Epithelial cell of proximal tubule (primary cell): ENCODE results near the gene AMPH. TPM values are rescaled to one million over a fixed set of nuclear protein-coding genes. Genes with fewer than 3 reads are reported as not detected.

ENCODE experiments used
- DNase-seq: peaks from one replicate; pipeline ENCODE4 v3.0.0-alpha.2; 2011; ENCODE audit warnings: low read depth
- H3K4me3 ChIP-seq: 2 replicates; pipeline ENCODE4 v1.5.1; 2011; ENCODE audit warnings: low read depth, mild to moderate bottlenecking, low read length
- CTCF ChIP-seq: conservative IDR thresholded peaks from 2 replicates; pipeline ENCODE4 v1.5.1; 2012; ENCODE audit warnings: low read depth, mild to moderate bottlenecking, low read length
- total RNA-seq: library from RNA; depleted of rRNA; stranded (reverse); fragments of >200 nt; gene quantifications from 2 replicates; pipeline ENCODE4 v1.2.3, GENCODE V29; 2015

The AMPH gene
- total RNA-seq, 1 donor from 2014 or later, result 0.06 TPM

GRCh38 chr7:38393874-38394273, 237.3 kb downstream of the AMPH start:
- TF ChIP-seq CTCF, result no peak
- no peak for DNase-seq
- no peak overlapping the region for H3K4me3 ChIP-seq

- no peak for DNase-seq
- TF ChIP-seq CTCF, result no peak
Observed at GRCh38 chr7:38391751-38392150, 239.4 kb downstream of the AMPH start.

GRCh38 chr7:38385682-38386081, 245.5 kb downstream of the AMPH start:
- no peak for DNase-seq
- H3K4me3 ChIP-seq, result no peak overlapping the region
- TF ChIP-seq CTCF, result no peak

More at GRCh38 chr7:38391751-38392150, 239.4 kb downstream of the AMPH start:
- no peak overlapping the region for H3K4me3 ChIP-seq

GRCh38 chr7:38383281-38383680, 247.9 kb downstream of the AMPH start:
- no peak for DNase-seq
- no peak for TF ChIP-seq CTCF
- H3K4me3 ChIP-seq, result no peak overlapping the region

GRCh38 chr7:38382684-38383083, 248.5 kb downstream of the AMPH start:
- DNase-seq, result no peak
- TF ChIP-seq CTCF, result no peak
- H3K4me3 ChIP-seq, result no peak overlapping the region

GRCh38 chr7:38375453-38375852, 255.7 kb downstream of the AMPH start:
- no peak overlapping the region for H3K4me3 ChIP-seq
- TF ChIP-seq CTCF, result no peak
- DNase-seq, result no peak

- peak; percentile 70 for TF ChIP-seq CTCF
- DNase-seq, result no peak
- no peak overlapping the region for H3K4me3 ChIP-seq
Observed at GRCh38 chr7:38374507-38374906, 256.7 kb downstream of the AMPH start.
